Measurements from ENCODE around the gene OCIAD2.

The OCIAD2 gene, protein sequence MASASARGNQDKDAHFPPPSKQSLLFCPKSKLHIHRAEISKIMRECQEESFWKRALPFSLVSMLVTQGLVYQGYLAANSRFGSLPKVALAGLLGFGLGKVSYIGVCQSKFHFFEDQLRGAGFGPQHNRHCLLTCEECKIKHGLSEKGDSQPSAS

GRCh38 chr4:48906206-48907173 lies at the start of gene OCIAD2:
TSS of gene OCIAD2 (minus strand) at chr4:48906774. CDS start at chr4:48904549, 2,225 bp downstream.
- TF ChIP-seq, protein P1, sequence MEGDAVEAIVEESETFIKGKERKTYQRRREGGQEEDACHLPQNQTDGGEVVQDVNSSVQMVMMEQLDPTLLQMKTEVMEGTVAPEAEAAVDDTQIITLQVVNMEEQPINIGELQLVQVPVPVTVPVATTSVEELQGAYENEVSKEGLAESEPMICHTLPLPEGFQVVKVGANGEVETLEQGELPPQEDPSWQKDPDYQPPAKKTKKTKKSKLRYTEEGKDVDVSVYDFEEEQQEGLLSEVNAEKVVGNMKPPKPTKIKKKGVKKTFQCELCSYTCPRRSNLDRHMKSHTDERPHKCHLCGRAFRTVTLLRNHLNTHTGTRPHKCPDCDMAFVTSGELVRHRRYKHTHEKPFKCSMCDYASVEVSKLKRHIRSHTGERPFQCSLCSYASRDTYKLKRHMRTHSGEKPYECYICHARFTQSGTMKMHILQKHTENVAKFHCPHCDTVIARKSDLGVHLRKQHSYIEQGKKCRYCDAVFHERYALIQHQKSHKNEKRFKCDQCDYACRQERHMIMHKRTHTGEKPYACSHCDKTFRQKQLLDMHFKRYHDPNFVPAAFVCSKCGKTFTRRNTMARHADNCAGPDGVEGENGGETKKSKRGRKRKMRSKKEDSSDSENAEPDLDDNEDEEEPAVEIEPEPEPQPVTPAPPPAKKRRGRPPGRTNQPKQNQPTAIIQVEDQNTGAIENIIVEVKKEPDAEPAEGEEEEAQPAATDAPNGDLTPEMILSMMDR (IDR thresholded peaks at IDR 0.05; ENCODE audit: control insufficient read depth, insufficient read depth, low read depth, low read length, missing control alignments), result no peak
- DNase-seq (ENCODE audit: low read depth), result no peak
- peak within 1 kb of the TSS; percentile 49 for H3K4me3 ChIP-seq (ENCODE audit: control insufficient read depth, low read depth, low read length)

DNA sequence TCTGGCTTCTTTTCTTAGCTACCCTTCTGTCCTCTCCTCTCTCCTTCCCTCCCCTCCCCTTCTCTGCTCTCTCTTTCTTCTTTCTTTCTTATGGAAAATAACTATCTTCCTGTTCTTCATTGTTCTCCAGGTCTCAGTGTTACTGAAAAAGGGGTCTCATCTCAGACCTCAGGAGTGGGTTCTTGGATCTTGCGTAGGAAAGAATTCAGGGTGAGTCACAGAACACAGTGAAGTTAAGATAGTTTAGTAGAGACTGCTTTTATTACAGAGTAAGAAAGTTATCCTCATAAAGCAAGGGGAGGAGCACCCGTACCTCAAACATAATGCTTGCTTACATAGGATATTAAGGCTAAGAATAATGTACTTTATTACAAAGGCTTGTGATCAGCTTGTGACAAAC lies 47.7 kb upstream of the OCIAD2 start:
- no peak for DNase-seq (ENCODE audit: low read depth)
- TF ChIP-seq, protein P1 (IDR thresholded peaks at IDR 0.05; ENCODE audit: control insufficient read depth, insufficient read depth, low read depth, low read length, missing control alignments), result no peak
- no peak overlapping the region for H3K4me3 ChIP-seq (ENCODE audit: control insufficient read depth, low read depth, low read length)

- TF ChIP-seq, protein P1 (IDR thresholded peaks at IDR 0.05; ENCODE audit: control insufficient read depth, insufficient read depth, low read depth, low read length, missing control alignments), result no peak
- DNase-seq (ENCODE audit: low read depth), result peak; percentile 84
- H3K4me3 ChIP-seq (ENCODE audit: control insufficient read depth, low read depth, low read length), result no peak overlapping the region
These were observed 43.1 kb upstream of the OCIAD2 start for GRCh38 chr4:48949518-48950219.

GRCh38 chr4:48949086-48949485 lies 42.5 kb upstream of the OCIAD2 start:
- TF ChIP-seq, protein P1 (IDR thresholded peaks at IDR 0.05; ENCODE audit: control insufficient read depth, insufficient read depth, low read depth, low read length, missing control alignments), result no peak
- DNase-seq (ENCODE audit: low read depth), result no peak
- no peak overlapping the region for H3K4me3 ChIP-seq (ENCODE audit: control insufficient read depth, low read depth, low read length)

DNA sequence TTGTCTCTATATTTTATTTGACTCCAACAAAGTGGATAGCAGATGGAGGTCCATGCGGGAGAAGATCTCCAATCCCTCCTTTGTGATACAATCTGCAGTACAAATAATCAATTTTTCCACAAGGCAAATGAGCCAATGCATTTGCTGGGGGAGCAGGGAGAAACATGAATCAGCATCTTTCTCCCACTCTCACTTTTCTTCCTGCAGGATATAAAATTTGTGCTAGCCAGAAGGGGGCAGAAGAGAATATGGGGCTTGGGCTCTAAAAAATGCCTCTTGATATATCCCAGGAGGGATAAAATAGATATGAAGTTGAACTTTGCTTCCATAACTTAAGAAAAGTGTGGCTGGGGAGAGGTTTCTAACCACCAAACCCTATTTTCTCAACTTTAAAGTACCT lies 41.2 kb upstream of the OCIAD2 start:
- TF ChIP-seq, protein P1 (IDR thresholded peaks at IDR 0.05; ENCODE audit: control insufficient read depth, insufficient read depth, low read depth, low read length, missing control alignments), result no peak
- DNase-seq (ENCODE audit: low read depth), result no peak
- H3K4me3 ChIP-seq (ENCODE audit: control insufficient read depth, low read depth, low read length), result no peak overlapping the region

GRCh38 chr4:48945981-48946380 lies 39.4 kb upstream of the OCIAD2 start:
- DNase-seq (ENCODE audit: low read depth), result no peak

More at GRCh38 chr4:48945981-48946380, 39.4 kb upstream of the OCIAD2 start:
- TF ChIP-seq, protein P1 (IDR thresholded peaks at IDR 0.05; ENCODE audit: control insufficient read depth, insufficient read depth, low read depth, low read length, missing control alignments), result no peak
- H3K4me3 ChIP-seq (ENCODE audit: control insufficient read depth, low read depth, low read length), result no peak overlapping the region

Measured in AG09309 (cell line).